Adrenal gland (tissue), 12 donors: ENCODE data around the gene LASP1. TPM values are rescaled to one million over a fixed set of nuclear protein-coding genes. Genes with fewer than 3 reads are reported as not detected.

ENCODE experiments used
- DNase-seq, 7 donors: peaks; one replicate each; pipeline ENCODE4 v3.0.0-alpha.2; 2019 to 2020
- H3K27ac ChIP-seq, 5 donors: fragments of 200-600 bp; sonication (generic) in 4 of 5; 1 replicate in 3 of 5; 2 replicates in 2 of 5; pipeline versions ENCODE4 v1.5.1 to v1.8.0; 2016 to 2020; ENCODE audit warnings: mild to moderate bottlenecking in 1 of 5
- H3K27me3 ChIP-seq: fragments of 200-600 bp; 2 replicates; pipeline ENCODE4 v1.8.0; 2021
- H3K36me3 ChIP-seq, 2 donors: fragments of 200-600 bp; replicated peaks in 1 of 2; 1 replicate in 1 of 2; 2 replicates in 1 of 2; pipeline versions ENCODE4 v1.5.1 to v1.8.0; 2018 to 2022
- H3K4me1 ChIP-seq, 2 donors: fragments of 200-600 bp; replicated peaks in 1 of 2; 1 replicate in 1 of 2; 2 replicates in 1 of 2; pipeline versions ENCODE4 v1.5.1 to v1.8.0; 2018 to 2021
- H3K4me3 ChIP-seq, 4 donors: fragments of 200-600 bp; sonication (generic) in 3 of 4; one replicate each; pipeline ENCODE4 v1.5.1; 2016 to 2018
- H3K9me3 ChIP-seq, 3 donors: fragments of 200-600 bp; sonication (generic) in 1 of 3; replicated peaks in 1 of 3; 1 replicate in 2 of 3; 2 replicates in 1 of 3; pipeline versions ENCODE4 v1.5.1 to v1.8.0; 2016 to 2021
- POLR2A ChIP-seq, 2 donors: fragments of 450-650 bp; IDR thresholded peaks; one replicate each; pipeline ENCODE4 v1.6.1; 2017; ENCODE audit warnings: antibody characterized with exemption in 2 of 2, mild to moderate bottlenecking in 2 of 2, moderate library complexity in 1 of 2
- WGBS, 4 donors: extraction: QIAGEN DNeasy Blood & Tissue Kit in 2 of 4; methylation state at CpG; one replicate each; pipeline versions ENCODE4 v1.1.5 to v1.1.7; 2013 to 2017; 5-methylcytosine and 5-hydroxymethylcytosine counted together
- intact Hi-C, 2 donors: fragments of 100-400 bp; cut with DNase I; formaldehyde crosslinking; loops; one replicate each; pipeline versions ENCODE4 v1.14.1 to v1.15.0; 2022 to 2023
- microRNA-seq, 3 donors: library from miRNA; unstranded; fragments of <30 nt; microRNA quantifications; one replicate each; pipeline ENCODE4, GENCODE V29; 2017 to 2020
- polyA plus RNA-seq, 3 donors: library from polyadenylated mRNA; stranded (reverse); fragments of 200-250 nt in 2 of 3; fragments of 350-450 nt in 1 of 3; fragmentation: Illumina TruSeq in 1 of 3; extraction: RNeasy Lipid Tissue Mini Kit (QIAGEN cat#74804) in 1 of 3; gene quantifications; one replicate each; pipeline ENCODE4 v1.2.3, GENCODE V29; 2013 to 2014
- small RNA-seq, 2 donors: library from RNA; depleted of rRNA; stranded (forward); fragments of <200 nt; gene quantifications; one replicate each; pipeline ENCODE3, GENCODE V24; 2016
- total RNA-seq, 9 donors: library from RNA; depleted of rRNA in 4 of 9; stranded (reverse); fragments of >200 nt in 4 of 9; fragments of 120-200 nt in 1 of 9; fragmentation: NEBNext Ultra II Directional in 1 of 9; extraction: Animal tissue kit (Norgen Biotek cat#: 25700) in 1 of 9; gene quantifications; one replicate each; pipeline versions ENCODE4 v1.1.0 to v1.2.4, GENCODE V29; 2013 to 2023
- TF ChIP-seq, protein P1 (sequence below), 6 experiments: fragments of 450-650 bp in 4 of 6; fragments of 200-600 bp in 2 of 6; sonication (generic) in 1 of 6; IDR thresholded peaks; 1 replicate in 5 of 6; 2 replicates in 1 of 6; pipeline versions ENCODE4 v1.5.1 to v1.8.0; 2016 to 2021; ENCODE audit warnings: antibody characterized with exemption in 6 of 6, mild to moderate bottlenecking in 2 of 6, moderate library complexity in 1 of 6
- donor health status: healthy with polysubstance abuse.
- donor health status: Bipolar disorder and iron deficiency.
- donor health status: DM: yes; HTN: yes; CAD: no.
- donor health status: DM: no; HTN: no; CAD: no.
- donor health status: DM: no; HTN: no; CAD: no.
- donor health status: DM: yes; HTN: yes; CAD: no.

The LASP1 gene
- total and polyA plus RNA-seq, 12 donors, result 36.3 to 123 (median 88.0) TPM

DNA sequence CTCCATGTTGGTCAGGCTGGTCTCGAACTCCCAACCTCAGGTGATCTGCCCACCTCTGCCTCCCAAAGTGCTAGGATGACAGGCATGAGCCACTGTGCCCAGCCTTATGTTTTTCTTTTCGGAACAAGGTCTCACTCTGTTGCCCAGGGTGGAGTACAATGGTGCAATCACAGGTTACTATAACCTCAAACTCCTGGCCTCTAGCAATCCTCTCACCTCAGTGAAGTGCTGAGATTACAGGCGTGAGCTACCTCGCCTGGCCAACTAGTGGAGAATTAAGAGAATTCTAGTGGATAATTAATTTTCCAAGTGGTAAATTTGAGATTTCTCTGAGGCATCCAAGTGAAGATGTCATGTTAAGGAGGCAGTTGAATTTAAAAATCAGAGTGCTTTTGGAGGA is 100.3 kb downstream of the LASP1 start:
- 75 to 90% (median 85%) methylated on average over 4 of the region's 4 CpGs for WGBS, 4 donors

GRCh38 chr17:38970804-38971203 is 100.9 kb downstream of the LASP1 start:
- Histone ChIP-seq H3K9me3 (no peaks in the 10 kb centered on the region), H3K4me1 (no peaks in the 10 kb centered on the region), H3K27me3 (no peaks in the 10 kb centered on the region), H3K36me3 (no peaks in the 10 kb centered on the region), H3K4me3 (no peak overlapping the region), H3K27ac (no peak overlapping the region)
- intact Hi-C loops, result no loop called here
- DNase-seq, result no peak
- TF ChIP-seq POLR2A (IDR thresholded peaks at IDR 0.05), result no peak
- TF ChIP-seq, protein P1, sequence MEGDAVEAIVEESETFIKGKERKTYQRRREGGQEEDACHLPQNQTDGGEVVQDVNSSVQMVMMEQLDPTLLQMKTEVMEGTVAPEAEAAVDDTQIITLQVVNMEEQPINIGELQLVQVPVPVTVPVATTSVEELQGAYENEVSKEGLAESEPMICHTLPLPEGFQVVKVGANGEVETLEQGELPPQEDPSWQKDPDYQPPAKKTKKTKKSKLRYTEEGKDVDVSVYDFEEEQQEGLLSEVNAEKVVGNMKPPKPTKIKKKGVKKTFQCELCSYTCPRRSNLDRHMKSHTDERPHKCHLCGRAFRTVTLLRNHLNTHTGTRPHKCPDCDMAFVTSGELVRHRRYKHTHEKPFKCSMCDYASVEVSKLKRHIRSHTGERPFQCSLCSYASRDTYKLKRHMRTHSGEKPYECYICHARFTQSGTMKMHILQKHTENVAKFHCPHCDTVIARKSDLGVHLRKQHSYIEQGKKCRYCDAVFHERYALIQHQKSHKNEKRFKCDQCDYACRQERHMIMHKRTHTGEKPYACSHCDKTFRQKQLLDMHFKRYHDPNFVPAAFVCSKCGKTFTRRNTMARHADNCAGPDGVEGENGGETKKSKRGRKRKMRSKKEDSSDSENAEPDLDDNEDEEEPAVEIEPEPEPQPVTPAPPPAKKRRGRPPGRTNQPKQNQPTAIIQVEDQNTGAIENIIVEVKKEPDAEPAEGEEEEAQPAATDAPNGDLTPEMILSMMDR (IDR thresholded peaks at IDR 0.05), result no peak
- WGBS, 4 donors, result 87 to 93% (median 87%) methylated on average over 5 of the region's 5 CpGs

More for the DNA sequence above, 100.3 kb downstream of the LASP1 start:
- Histone ChIP-seq H3K27ac (no peak overlapping the region), H3K4me3 (no peak overlapping the region), H3K9me3 (no peaks in the 10 kb centered on the region), H3K27me3 (no peaks in the 10 kb centered on the region), H3K36me3 (no peaks in the 10 kb centered on the region), H3K4me1 (no peaks in the 10 kb centered on the region)
- no peak for DNase-seq
- intact Hi-C loops, result no loop called here
- no peak for TF ChIP-seq POLR2A (IDR thresholded peaks at IDR 0.05)
- TF ChIP-seq, protein P1 (IDR thresholded peaks at IDR 0.05), result no peak

Small RNA genes lying within 50 kb of the gene (microRNA-seq; reads per million reads assigned to microRNA genes)
- gene MIR4727 (0 to 2.2 (median 1.7) reads per million in 3 donors), gene MIR6779 (0 to 0.85 (median 0) reads per million in 3 donors)

Small RNA genes lying within 50 kb of the gene (small RNA-seq; reads per million reads assigned to genes)
- gene MIR4727 (0.08 to 0.24 reads per million in 2 donors), gene MIR6779 (0 reads per million in 2 donors), gene SNORA21 (0 reads per million in 2 donors), gene SNORA21B (0 reads per million in 2 donors)

Other genes with a start within 250 kb of the LASP1 start
- 1 to 10 TPM in 8 of 9 donors, under 1 TPM in 1; 0.06 to 9.4 (median 3.7) TPM for gene EPOP, start 195.1 kb upstream of the LASP1 start, total RNA-seq
- 1 to 10 TPM in 2 of 3 donors, under 1 TPM in 1; 0.97 to 2.9 (median 2.7) TPM for gene EPOP, start 195.1 kb upstream of the LASP1 start, polyA plus RNA-seq
- gene MLLT6, start 164.8 kb upstream of the LASP1 start, total RNA-seq, result 100 to 1,000 TPM in 4 of 9 donors, 10 to 100 TPM in 5; 24.5 to 191 (median 92.2) TPM
- gene MLLT6, start 164.8 kb upstream of the LASP1 start, polyA plus RNA-seq, result 100 to 1,000 TPM in 1 of 3 donors, 10 to 100 TPM in 2; 27.3 to 339 (median 50.5) TPM
- 10 to 100 TPM in 7 of 9 donors, 1 to 10 TPM in 2; 7.2 to 78.7 (median 43.1) TPM for gene CISD3, start 139.7 kb upstream of the LASP1 start, total RNA-seq
- 10 to 100 TPM; 36.1 to 45.7 (median 43.2) TPM for gene CISD3, start 139.7 kb upstream of the LASP1 start, polyA plus RNA-seq
- gene PCGF2, start 121.7 kb upstream of the LASP1 start, total RNA-seq, result 10 to 100 TPM in 7 of 9 donors, 1 to 10 TPM in 2; 7.4 to 82.3 (median 16.2) TPM
- gene PCGF2, start 121.7 kb upstream of the LASP1 start, polyA plus RNA-seq, result 100 to 1,000 TPM in 2 of 3 donors, 10 to 100 TPM in 1; 13.4 to 233 (median 144) TPM
- gene PSMB3, start 117.3 kb upstream of the LASP1 start, total RNA-seq, result 100 to 1,000 TPM; 138 to 403 (median 236) TPM
- 100 to 1,000 TPM; 240 to 556 (median 328) TPM for gene PSMB3, start 117.3 kb upstream of the LASP1 start, polyA plus RNA-seq
- 10 to 100 TPM; 32.4 to 92.4 (median 68.7) TPM for gene PIP4K2B, start 70.5 kb upstream of the LASP1 start, total RNA-seq
- 10 to 100 TPM; 30.0 to 49.9 (median 44.0) TPM for gene PIP4K2B, start 70.5 kb upstream of the LASP1 start, polyA plus RNA-seq
- gene CWC25, start 44.7 kb upstream of the LASP1 start, total RNA-seq, result 10 to 100 TPM in 8 of 9 donors, 1 to 10 TPM in 1; 4.5 to 21.8 (median 14.5) TPM
- gene CWC25, start 44.7 kb upstream of the LASP1 start, polyA plus RNA-seq, result 10 to 100 TPM; 20.7 to 47.8 (median 33.1) TPM
- 1,000 to 10,000 TPM in 7 of 9 donors, 100 to 1,000 TPM in 2; 927 to 2,492 (median 1,384) TPM for gene RPL23, start 16.3 kb upstream of the LASP1 start, total RNA-seq
- gene RPL23, start 16.3 kb upstream of the LASP1 start, polyA plus RNA-seq, result 1,000 to 10,000 TPM; 2,027 to 3,246 (median 2,815) TPM
- gene FBXO47, start 97.3 kb downstream of the LASP1 start, total RNA-seq, result not detected
- gene FBXO47, start 97.3 kb downstream of the LASP1 start, polyA plus RNA-seq, result not detected